NCI-H510A treated with DMSO at 0.1 percent for 48 hours (cell line): ENCODE results near the gene PHKG1.
A peak's percentile ranks its signal among the peaks of the same experiment; 100 is the strongest.
"Not testable (repeated sequence)": the region's sequence is repeated elsewhere in the genome, so short reads cannot be mapped to it uniquely, and the experiment has no call there.

Experiments used
- DNase-seq: peaks from one replicate; lab custom pipeline; 2025; lab: John Stamatoyannopoulos, UW

Gene PHKG1

GRCh38 chr7:56045758-56046157 is 47.0 kb downstream of the PHKG1 start:
- DNase-seq, result not testable (repeated sequence)

GRCh38 chr7:56040730-56041129 is 52.0 kb downstream of the PHKG1 start:
- DNase-seq, result no peak

GRCh38 chr7:56033671-56034432 is 58.9 kb downstream of the PHKG1 start:
- peak; percentile 98 for DNase-seq

GRCh38 chr7:56032578-56032977 is 60.2 kb downstream of the PHKG1 start:
- not testable (repeated sequence) for DNase-seq

GRCh38 chr7:56031556-56031955 is 61.2 kb downstream of the PHKG1 start:
- DNase-seq, result not testable (repeated sequence)

- no peak for DNase-seq
These were observed 62.4 kb downstream of the PHKG1 start for GRCh38 chr7:56030340-56030739.
